ENCODE results near the gene NRXN2. TPM values are rescaled to one million over a fixed set of nuclear protein-coding genes. Genes with fewer than 3 reads are reported as not detected.
A peak's percentile ranks its signal among the peaks of the same experiment; 100 is the strongest.

NRXN2 gene
- total and polyA plus RNA-seq, 3 donors from 2014 or later = 32.6 to 46.8 (median 40.1) TPM

GRCh38 chr11:64759722-64760719 lies 37.0 kb upstream of the NRXN2 start, which contains the start of gene PYGM:
Gene PYGM (minus strand): TSS chr11:64759974. CDS start chr11:64759898, 76 bp downstream.
- WGBS, 2 donors = 51 to 62% methylated on average over 19 to 24 of the region's 24 CpGs
- H3K4me3 ChIP-seq = peak within 1 kb of the TSS; percentile 22 to 31

DNA sequence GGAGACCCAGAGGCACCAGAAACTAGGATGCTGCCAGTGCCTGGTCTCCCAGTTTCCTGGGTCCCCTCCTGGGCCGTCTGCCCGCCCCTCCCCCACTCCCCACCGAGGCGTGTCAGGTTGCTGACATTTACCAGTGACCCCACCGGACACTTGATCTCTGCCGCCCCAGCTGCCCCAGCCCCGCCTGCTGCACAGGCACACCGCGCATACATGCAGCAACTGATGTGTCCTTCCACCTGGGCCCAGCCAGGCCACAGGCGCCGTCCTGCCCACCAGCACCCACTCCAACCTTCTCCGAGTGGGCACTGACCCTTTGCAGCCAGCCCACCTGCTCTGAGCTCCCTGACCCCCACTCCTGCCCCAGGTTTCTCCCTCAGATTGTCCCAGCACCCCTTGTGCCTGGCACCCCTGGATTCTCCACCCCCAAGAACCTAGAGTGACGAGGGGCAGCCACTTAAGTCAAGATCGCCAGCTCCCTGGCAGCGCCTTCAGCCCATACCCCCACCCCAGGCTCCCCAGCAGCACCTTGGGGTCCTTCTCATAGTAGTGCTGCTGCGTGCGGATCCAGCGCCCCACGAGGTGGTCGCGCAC lies 36.2 kb upstream of the NRXN2 start:
- Histone ChIP-seq H3K9me3 (no peaks in the 10 kb centered on the region), H3K27me3 (no peaks in the 10 kb centered on the region), H3K4me3 (peak overlapping the region; percentile 22 to 31), H3K27ac (peak overlapping the region; percentile 58 to 70), H3K36me3 (ENCODE audit: low read depth, missing control alignments) (no peaks in the 10 kb centered on the region), H3K4me1 (peaks cover 65% of the 10 kb centered on the region)
- 51 to 57% methylated on average over 9 to 21 of the region's 21 CpGs for WGBS, 2 donors
- TF ChIP-seq POLR2A (IDR thresholded peaks at IDR 0.05) = no peak
- TF ChIP-seq CTCF (IDR thresholded peaks at IDR 0.05) = no peak
- DNase-seq = no peak
- intact Hi-C loops (cut with DNase I; ENCODE audit: low total_unique reads) = no loop called here

More at GRCh38 chr11:64759722-64760719, 37.0 kb upstream of the NRXN2 start, which contains the start of gene PYGM:
- Histone ChIP-seq H3K4me1 (peaks cover 62% of the 10 kb centered on the region), H3K27ac (peak within 1 kb of the TSS; percentile 58 to 70), H3K36me3 (ENCODE audit: low read depth, missing control alignments) (no peaks in the 10 kb centered on the region), H3K27me3 (no peaks in the 10 kb centered on the region), H3K9me3 (no peaks in the 10 kb centered on the region)
- intact Hi-C loops (cut with DNase I; ENCODE audit: low total_unique reads) = no loop called here
- TF ChIP-seq CTCF (IDR thresholded peaks at IDR 0.05) (no peak), POLR2A (IDR thresholded peaks at IDR 0.05) (no peak)
- DNase-seq = peak; percentile 83

GRCh38 chr11:64758330-64759079 lies 35.5 kb upstream of the NRXN2 start:
- Histone ChIP-seq H3K27me3 (no peaks in the 10 kb centered on the region), H3K4me3 (no peak overlapping the region), H3K9me3 (no peaks in the 10 kb centered on the region), H3K4me1 (peaks cover 61% of the 10 kb centered on the region), H3K27ac (peak overlapping the region; percentile 41 to 58), H3K36me3 (ENCODE audit: low read depth, missing control alignments) (no peaks in the 10 kb centered on the region)
- intact Hi-C loops (cut with DNase I; ENCODE audit: low total_unique reads) = no loop called here
- no peak for DNase-seq
- 71 to 87% methylated on average over 9 to 15 of the region's 15 CpGs for WGBS, 2 donors
- TF ChIP-seq CTCF (IDR thresholded peaks at IDR 0.05) = no peak
- no peak for TF ChIP-seq POLR2A (IDR thresholded peaks at IDR 0.05)

DNA sequence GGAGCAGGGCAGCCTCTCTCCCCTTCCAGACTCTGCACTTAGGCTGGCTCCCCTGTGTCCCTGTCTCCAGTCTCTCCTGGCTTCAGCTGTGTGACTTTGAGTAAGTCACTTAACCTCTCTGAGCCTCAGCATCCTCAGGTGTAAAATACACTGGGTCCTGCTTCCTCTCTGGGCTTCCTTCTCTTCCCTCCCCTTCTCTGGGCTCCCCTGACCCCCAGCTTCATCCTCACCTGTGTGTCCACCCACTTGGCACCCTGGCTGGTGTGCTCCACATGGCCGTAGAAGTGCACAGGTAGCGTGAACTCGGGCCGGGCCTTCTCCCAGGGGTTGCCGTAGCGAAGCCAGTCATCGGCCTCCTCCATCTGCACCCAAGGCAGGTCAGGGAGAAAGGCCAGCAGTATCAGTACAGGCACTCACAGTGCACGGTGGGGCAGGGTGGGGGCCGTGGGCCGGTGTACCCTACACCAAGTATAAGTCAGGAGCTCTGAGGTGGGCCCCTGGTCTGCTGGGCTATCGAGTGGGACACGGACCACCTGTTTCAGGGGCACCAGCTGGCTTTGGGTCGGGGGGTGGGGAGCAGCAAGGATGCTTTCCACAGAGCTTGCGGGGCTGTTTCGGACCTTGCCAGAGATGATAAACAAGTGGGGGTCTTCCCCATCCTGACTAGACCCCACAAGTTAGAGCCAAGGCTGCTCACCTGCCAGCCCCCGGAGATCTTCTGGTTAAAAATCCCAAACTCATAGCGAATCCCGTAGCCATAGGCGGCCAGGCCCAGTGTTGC lies 34.7 kb upstream of the NRXN2 start:
- Histone ChIP-seq H3K27me3 (no peaks in the 10 kb centered on the region), H3K27ac (no peak overlapping the region), H3K36me3 (ENCODE audit: low read depth, missing control alignments) (no peaks in the 10 kb centered on the region), H3K4me3 (no peak overlapping the region), H3K4me1 (peaks cover 53% of the 10 kb centered on the region), H3K9me3 (no peaks in the 10 kb centered on the region)
- 80 to 81% methylated on average over 12 to 19 of the region's 19 CpGs for WGBS, 2 donors
- TF ChIP-seq POLR2A (IDR thresholded peaks at IDR 0.05) (no peak), CTCF (IDR thresholded peaks at IDR 0.05) (no peak)
- DNase-seq = no peak
- intact Hi-C loops (cut with DNase I; ENCODE audit: low total_unique reads) = no loop called here
